WERI-Rb-1 (cell line): ENCODE results near the gene PCDHGB4.

Experiments
- DNase-seq: peaks from one replicate; pipeline ENCODE4 v3.0.0-alpha.2; 2020
- H3K27ac ChIP-seq: fragments of 250-450 bp; sonication (Bioruptor Pico); 2 replicates; pipeline ENCODE4 v1.5.1; 2020; ENCODE audit warnings: mild to moderate bottlenecking, moderate library complexity
- H3K27me3 ChIP-seq: fragments of 250-450 bp; sonication (Bioruptor Pico); 2 replicates; pipeline ENCODE4 v1.5.1; 2021; ENCODE audit warnings: mild to moderate bottlenecking, low read depth, moderate library complexity; ENCODE audit not compliant: insufficient read depth, severe bottlenecking
- H3K36me3 ChIP-seq: fragments of 250-450 bp; sonication (Bioruptor Pico); 2 replicates; pipeline ENCODE4 v1.5.1; 2020; ENCODE audit warnings: mild to moderate bottlenecking, moderate library complexity
- H3K4me3 ChIP-seq: 2 replicates; pipeline ENCODE4 v1.5.1; 2011; ENCODE audit warnings: low read depth, mild to moderate bottlenecking, control low read depth, low read length
- H3K9me3 ChIP-seq: fragments of 250-450 bp; sonication (Bioruptor Pico); 2 replicates; pipeline ENCODE4 v1.5.1; 2021; ENCODE audit warnings: mild to moderate bottlenecking, moderate library complexity; ENCODE audit not compliant: severe bottlenecking
- CTCF ChIP-seq: IDR thresholded peaks from 2 replicates; pipeline ENCODE4 v1.5.1; 2011; ENCODE audit warnings: low read depth, mild to moderate bottlenecking, control low read depth, inconsistent platforms, low read length

PCDHGB4 gene

GRCh38 chr5:141437221-141437620, 49.7 kb downstream of the PCDHGB4 start:
- no peaks in the 10 kb centered on the region for H3K27me3 ChIP-seq
- no peaks in the 10 kb centered on the region for H3K36me3 ChIP-seq
- no peak overlapping the region for H3K27ac ChIP-seq
- H3K4me3 ChIP-seq, result no peak overlapping the region
- H3K9me3 ChIP-seq, result no peaks in the 10 kb centered on the region
- no peak for DNase-seq
- no peak for TF ChIP-seq CTCF

GRCh38 chr5:141439411-141440141, 52.1 kb downstream of the PCDHGB4 start:
- Histone ChIP-seq H3K4me3 (no peak overlapping the region), H3K36me3 (no peaks in the 10 kb centered on the region), H3K9me3 (no peaks in the 10 kb centered on the region), H3K27ac (no peak overlapping the region), H3K27me3 (no peaks in the 10 kb centered on the region)
- TF ChIP-seq CTCF, result no peak
- no peak for DNase-seq
